ENCODE data around the gene SAFB.

DNA sequence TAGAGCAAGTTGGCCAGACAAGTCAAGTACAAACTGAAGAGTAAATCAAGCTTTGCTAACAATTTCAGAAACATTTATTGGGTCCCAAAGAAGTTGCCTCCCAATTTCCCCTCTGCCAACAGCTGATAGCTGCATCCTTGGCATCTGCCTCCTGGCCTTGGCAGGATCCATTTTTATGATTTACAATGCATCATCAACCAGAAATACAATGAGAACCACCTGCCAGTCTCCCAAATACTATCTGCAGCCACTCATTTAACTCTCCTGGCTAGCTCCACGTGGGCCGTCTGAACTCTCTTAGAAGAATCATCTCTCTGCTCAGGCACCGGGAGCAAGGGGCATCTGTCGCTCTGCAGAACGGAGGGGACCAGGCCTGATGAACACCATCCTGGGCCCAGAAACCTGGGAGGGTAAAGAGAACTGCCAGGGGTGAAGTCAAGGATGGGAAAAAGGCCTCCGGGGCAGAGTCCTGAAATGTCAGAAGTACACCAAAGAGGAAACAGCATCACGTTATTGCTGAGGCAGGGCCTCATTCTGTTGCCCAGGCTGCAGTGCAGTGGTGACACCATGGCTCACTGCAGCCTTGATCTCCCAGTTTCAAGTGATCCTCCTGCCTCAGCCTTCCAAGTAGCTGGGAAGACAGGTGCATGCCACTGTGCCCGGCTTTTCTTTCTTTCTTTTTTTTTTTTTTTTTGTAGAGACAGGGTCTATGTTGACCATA lies 94.5 kb downstream of the SAFB start:
- TF ChIP-seq ZFP3 (CRISPR knock-in tag; IDR thresholded peaks at IDR 0.05) (no peak), ZC3H10 (CRISPR knock-in tag; IDR thresholded peaks at IDR 0.05) (no peak)
- TF ChIP-seq, protein P1, sequence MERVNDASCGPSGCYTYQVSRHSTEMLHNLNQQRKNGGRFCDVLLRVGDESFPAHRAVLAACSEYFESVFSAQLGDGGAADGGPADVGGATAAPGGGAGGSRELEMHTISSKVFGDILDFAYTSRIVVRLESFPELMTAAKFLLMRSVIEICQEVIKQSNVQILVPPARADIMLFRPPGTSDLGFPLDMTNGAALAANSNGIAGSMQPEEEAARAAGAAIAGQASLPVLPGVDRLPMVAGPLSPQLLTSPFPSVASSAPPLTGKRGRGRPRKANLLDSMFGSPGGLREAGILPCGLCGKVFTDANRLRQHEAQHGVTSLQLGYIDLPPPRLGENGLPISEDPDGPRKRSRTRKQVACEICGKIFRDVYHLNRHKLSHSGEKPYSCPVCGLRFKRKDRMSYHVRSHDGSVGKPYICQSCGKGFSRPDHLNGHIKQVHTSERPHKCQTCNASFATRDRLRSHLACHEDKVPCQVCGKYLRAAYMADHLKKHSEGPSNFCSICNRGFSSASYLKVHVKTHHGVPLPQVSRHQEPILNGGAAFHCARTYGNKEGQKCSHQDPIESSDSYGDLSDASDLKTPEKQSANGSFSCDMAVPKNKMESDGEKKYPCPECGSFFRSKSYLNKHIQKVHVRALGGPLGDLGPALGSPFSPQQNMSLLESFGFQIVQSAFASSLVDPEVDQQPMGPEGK (CRISPR knock-in tag; IDR thresholded peaks at IDR 0.05; ENCODE audit: borderline replicate concordance), result no peak
